ENCODE data around the gene RADIL.

The RADIL gene

GRCh38 chr7:4800926-4801838, 82.3 kb downstream of the RADIL start:
- H3K36me3 ChIP-seq (ENCODE audit: insufficient read depth, low read length): no peaks in the 10 kb centered on the region
- H2AFZ ChIP-seq (ENCODE audit: low read length): no peak overlapping the region
- H3K4me1 ChIP-seq (ENCODE audit: insufficient read depth, low read length, poor library complexity, severe bottlenecking): no peaks in the 10 kb centered on the region
- H3K9me3 ChIP-seq (ENCODE audit: insufficient read depth, low read depth, low read length): no peaks in the 10 kb centered on the region
- H3K4me2 ChIP-seq (ENCODE audit: low read depth, low read length, poor library complexity, severe bottlenecking): no peak overlapping the region
- no peaks in the 10 kb centered on the region for H3K79me2 ChIP-seq (ENCODE audit: insufficient read depth, low read length)
- H3K9ac ChIP-seq (ENCODE audit: low read depth, low read length, poor library complexity, severe bottlenecking): no peak overlapping the region
- H3K9me2 ChIP-seq (replicated peaks; ENCODE audit: low read depth, low read length): no peaks in the 10 kb centered on the region
- no peaks in the 10 kb centered on the region for H3F3A ChIP-seq (ENCODE audit: low read depth)
- TF ChIP-seq EZH2phosphoT487 (IDR thresholded peaks at IDR 0.05; ENCODE audit: borderline replicate concordance) (no peak), CTCF (conservative IDR thresholded peaks at IDR 0.05; ENCODE audit: low read length) (no peak)
- no peaks in the 10 kb centered on the region for H4K20me1 ChIP-seq (ENCODE audit: insufficient read depth, low read length, poor library complexity, severe bottlenecking)
- H3K4me3 ChIP-seq (ENCODE audit: low read length, poor library complexity, severe bottlenecking): no peak overlapping the region
- H3K27me3 ChIP-seq (ENCODE audit: insufficient read depth, low read length, poor library complexity, severe bottlenecking): no peaks in the 10 kb centered on the region

- Histone ChIP-seq H3K4me1 (ENCODE audit: insufficient read depth, low read length, poor library complexity, severe bottlenecking) (no peaks in the 10 kb centered on the region), H3K9me3 (ENCODE audit: insufficient read depth, low read depth, low read length) (no peaks in the 10 kb centered on the region), H3K9ac (ENCODE audit: low read depth, low read length, poor library complexity, severe bottlenecking) (no peak overlapping the region), H3K79me2 (ENCODE audit: insufficient read depth, low read length) (no peaks in the 10 kb centered on the region), H3K27me3 (ENCODE audit: insufficient read depth, low read length, poor library complexity, severe bottlenecking) (no peaks in the 10 kb centered on the region), H3F3A (ENCODE audit: low read depth) (no peaks in the 10 kb centered on the region), H4K20me1 (ENCODE audit: insufficient read depth, low read length, poor library complexity, severe bottlenecking) (no peaks in the 10 kb centered on the region), H3K9me2 (replicated peaks; ENCODE audit: low read depth, low read length) (no peaks in the 10 kb centered on the region), H3K4me3 (ENCODE audit: low read length, poor library complexity, severe bottlenecking) (no peak overlapping the region), H3K36me3 (ENCODE audit: insufficient read depth, low read length) (no peaks in the 10 kb centered on the region), H3K4me2 (ENCODE audit: low read depth, low read length, poor library complexity, severe bottlenecking) (no peak overlapping the region), H2AFZ (ENCODE audit: low read length) (no peak overlapping the region)
- TF ChIP-seq EZH2phosphoT487 (IDR thresholded peaks at IDR 0.05; ENCODE audit: borderline replicate concordance) (no peak), CTCF (conservative IDR thresholded peaks at IDR 0.05; ENCODE audit: low read length) (no peak)
Measured at GRCh38 chr7:4800487-4800886, 83.0 kb downstream of the RADIL start.

GRCh38 chr7:4799508-4800268, 83.8 kb downstream of the RADIL start:
- no peaks in the 10 kb centered on the region for H3K36me3 ChIP-seq (ENCODE audit: insufficient read depth, low read length)
- H3K9me3 ChIP-seq (ENCODE audit: insufficient read depth, low read depth, low read length): no peaks in the 10 kb centered on the region
- no peaks in the 10 kb centered on the region for H3F3A ChIP-seq (ENCODE audit: low read depth)
- H3K4me3 ChIP-seq (ENCODE audit: low read length, poor library complexity, severe bottlenecking): no peak overlapping the region
- no peaks in the 10 kb centered on the region for H4K20me1 ChIP-seq (ENCODE audit: insufficient read depth, low read length, poor library complexity, severe bottlenecking)
- TF ChIP-seq CTCF (conservative IDR thresholded peaks at IDR 0.05; ENCODE audit: low read length) (no peak), EZH2phosphoT487 (IDR thresholded peaks at IDR 0.05; ENCODE audit: borderline replicate concordance) (no peak)
- no peaks in the 10 kb centered on the region for H3K27me3 ChIP-seq (ENCODE audit: insufficient read depth, low read length, poor library complexity, severe bottlenecking)
- no peaks in the 10 kb centered on the region for H3K4me1 ChIP-seq (ENCODE audit: insufficient read depth, low read length, poor library complexity, severe bottlenecking)
- no peaks in the 10 kb centered on the region for H3K79me2 ChIP-seq (ENCODE audit: insufficient read depth, low read length)
- no peak overlapping the region for H2AFZ ChIP-seq (ENCODE audit: low read length)
- H3K9ac ChIP-seq (ENCODE audit: low read depth, low read length, poor library complexity, severe bottlenecking): no peak overlapping the region
- no peak overlapping the region for H3K4me2 ChIP-seq (ENCODE audit: low read depth, low read length, poor library complexity, severe bottlenecking)
- H3K9me2 ChIP-seq (replicated peaks; ENCODE audit: low read depth, low read length): no peaks in the 10 kb centered on the region
